Rectal smooth muscle tissue (tissue), 1 donor: ENCODE data around the gene ABHD18.
"Not testable (repeated sequence)": the region's sequence is repeated elsewhere in the genome, so short reads cannot be mapped to it uniquely, and the experiment has no call there.

Source experiments
- H3K27ac ChIP-seq: one replicate; pipeline ENCODE4 v1.7.0; 2013; ENCODE audit warnings: low read depth, low read length, inconsistent platforms
- H3K27me3 ChIP-seq: one replicate; pipeline ENCODE4 v1.7.0; 2013; ENCODE audit warnings: low read length; ENCODE audit not compliant: control insufficient read depth, insufficient read depth
- H3K36me3 ChIP-seq: one replicate; pipeline ENCODE4 v1.7.0; 2013; ENCODE audit warnings: low read length; ENCODE audit not compliant: control insufficient read depth, insufficient read depth
- H3K4me1 ChIP-seq: one replicate; pipeline ENCODE4 v1.7.0; 2013; ENCODE audit warnings: low read length; ENCODE audit not compliant: control insufficient read depth, insufficient read depth
- H3K4me3 ChIP-seq: one replicate; pipeline ENCODE4 v1.7.0; 2013; ENCODE audit warnings: low read length
- H3K9ac ChIP-seq: one replicate; pipeline ENCODE4 v1.7.0; 2013; ENCODE audit warnings: low read length

The ABHD18 gene

GRCh38 chr4:127997534-127998388 is 32.6 kb downstream of the ABHD18 start:
- Histone ChIP-seq H3K4me1 (no peaks in the 10 kb centered on the region), H3K9ac (no peak overlapping the region), H3K27me3 (no peaks in the 10 kb centered on the region), H3K36me3 (peaks cover 2% of the 10 kb centered on the region), H3K4me3 (no peak overlapping the region), H3K27ac (no peak overlapping the region)

GRCh38 chr4:128006592-128006991 is 41.4 kb downstream of the ABHD18 start:
- Histone ChIP-seq H3K9ac (no peak overlapping the region), H3K27ac (no peak overlapping the region), H3K36me3 (no peaks in the 10 kb centered on the region), H3K4me3 (no peak overlapping the region), H3K27me3 (no peaks in the 10 kb centered on the region), H3K4me1 (no peaks in the 10 kb centered on the region)

- Histone ChIP-seq H3K4me1 (no peaks in the 10 kb centered on the region), H3K36me3 (no peaks in the 10 kb centered on the region), H3K9ac (no peak overlapping the region), H3K27ac (no peak overlapping the region), H3K4me3 (no peak overlapping the region), H3K27me3 (no peaks in the 10 kb centered on the region)
Observed at GRCh38 chr4:128009428-128009827, 44.2 kb downstream of the ABHD18 start.

GRCh38 chr4:128025319-128025718 is 60.1 kb downstream of the ABHD18 start:
- Histone ChIP-seq H3K27ac (no peak overlapping the region), H3K36me3 (peaks cover 3% of the 10 kb centered on the region), H3K27me3 (no peaks in the 10 kb centered on the region)

GRCh38 chr4:128029907-128030306 is 64.7 kb downstream of the ABHD18 start:
- H3K9ac ChIP-seq: no peak overlapping the region
- no peaks in the 10 kb centered on the region for H3K27me3 ChIP-seq
- H3K27ac ChIP-seq: no peak overlapping the region
- no peak overlapping the region for H3K4me3 ChIP-seq
- H3K36me3 ChIP-seq: no peaks in the 10 kb centered on the region
- no peaks in the 10 kb centered on the region for H3K4me1 ChIP-seq

More at GRCh38 chr4:128025319-128025718, 60.1 kb downstream of the ABHD18 start:
- no peak overlapping the region for H3K9ac ChIP-seq
- H3K4me1 ChIP-seq: no peaks in the 10 kb centered on the region
- H3K4me3 ChIP-seq: no peak overlapping the region

- no peaks in the 10 kb centered on the region for H3K27me3 ChIP-seq
- no peak overlapping the region for H3K27ac ChIP-seq
- H3K4me3 ChIP-seq: no peak overlapping the region
- H3K4me1 ChIP-seq: no peaks in the 10 kb centered on the region
- H3K36me3 ChIP-seq: no peaks in the 10 kb centered on the region
- no peak overlapping the region for H3K9ac ChIP-seq
Observed at GRCh38 chr4:128031756-128032384, 66.7 kb downstream of the ABHD18 start.

GRCh38 chr4:128039568-128039967 is 74.4 kb downstream of the ABHD18 start:
- no peaks in the 10 kb centered on the region for H3K4me1 ChIP-seq
- no peak overlapping the region for H3K9ac ChIP-seq
- H3K36me3 ChIP-seq: no peaks in the 10 kb centered on the region
- H3K27ac ChIP-seq: no peak overlapping the region
- H3K27me3 ChIP-seq: no peaks in the 10 kb centered on the region
- H3K4me3 ChIP-seq: no peak overlapping the region

GRCh38 chr4:128047019-128047418 is 81.8 kb downstream of the ABHD18 start:
- not testable (repeated sequence) for H3K9ac ChIP-seq, H3K27ac ChIP-seq, H3K4me3 ChIP-seq, H3K36me3 ChIP-seq, H3K27me3 ChIP-seq, H3K4me1 ChIP-seq

GRCh38 chr4:128047514-128047913 is 82.3 kb downstream of the ABHD18 start:
- H3K4me1 ChIP-seq, H3K36me3 ChIP-seq, H3K27me3 ChIP-seq, H3K9ac ChIP-seq, H3K4me3 ChIP-seq, H3K27ac ChIP-seq: not testable (repeated sequence)

- H3K27ac ChIP-seq, H3K36me3 ChIP-seq, H3K9ac ChIP-seq, H3K4me1 ChIP-seq, H3K4me3 ChIP-seq, H3K27me3 ChIP-seq: not testable (repeated sequence)
Observed at GRCh38 chr4:128051229-128051628, 86.0 kb downstream of the ABHD18 start.

GRCh38 chr4:128054907-128055306 is 89.7 kb downstream of the ABHD18 start:
- H3K9ac ChIP-seq, H3K36me3 ChIP-seq, H3K27ac ChIP-seq, H3K4me1 ChIP-seq, H3K4me3 ChIP-seq, H3K27me3 ChIP-seq: not testable (repeated sequence)

- not testable (repeated sequence) for H3K36me3 ChIP-seq, H3K9ac ChIP-seq, H3K27ac ChIP-seq, H3K4me1 ChIP-seq, H3K27me3 ChIP-seq, H3K4me3 ChIP-seq
Observed at GRCh38 chr4:128055441-128056206, 90.4 kb downstream of the ABHD18 start.
